ENCODE results near the gene FOXC2.

FOXC2 gene

DNA sequence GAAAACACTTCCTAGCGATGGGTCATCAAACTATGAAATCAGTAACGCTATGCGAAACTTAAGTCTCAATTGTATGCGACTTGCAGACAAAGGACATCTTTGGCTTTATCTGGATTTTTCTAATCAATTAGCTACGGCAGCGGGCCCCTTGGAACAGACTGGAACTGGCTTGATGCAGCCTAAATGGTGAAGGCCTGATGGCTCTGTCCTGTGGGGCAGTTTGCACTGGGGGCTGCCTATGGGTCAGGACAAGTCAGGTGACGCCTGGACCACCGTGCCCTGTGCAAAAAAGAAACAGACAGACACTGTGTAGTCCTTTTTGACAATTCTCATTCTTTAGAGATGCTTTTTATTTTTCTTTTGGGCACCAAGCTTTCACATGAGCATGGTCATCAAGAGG, 33.6 kb upstream of the FOXC2 start:
- DNase-seq (ENCODE audit: low read depth), result no peak
- H3K4me3 ChIP-seq (ENCODE audit: low read depth, low read length), result no peak overlapping the region
- TF ChIP-seq, protein P1, sequence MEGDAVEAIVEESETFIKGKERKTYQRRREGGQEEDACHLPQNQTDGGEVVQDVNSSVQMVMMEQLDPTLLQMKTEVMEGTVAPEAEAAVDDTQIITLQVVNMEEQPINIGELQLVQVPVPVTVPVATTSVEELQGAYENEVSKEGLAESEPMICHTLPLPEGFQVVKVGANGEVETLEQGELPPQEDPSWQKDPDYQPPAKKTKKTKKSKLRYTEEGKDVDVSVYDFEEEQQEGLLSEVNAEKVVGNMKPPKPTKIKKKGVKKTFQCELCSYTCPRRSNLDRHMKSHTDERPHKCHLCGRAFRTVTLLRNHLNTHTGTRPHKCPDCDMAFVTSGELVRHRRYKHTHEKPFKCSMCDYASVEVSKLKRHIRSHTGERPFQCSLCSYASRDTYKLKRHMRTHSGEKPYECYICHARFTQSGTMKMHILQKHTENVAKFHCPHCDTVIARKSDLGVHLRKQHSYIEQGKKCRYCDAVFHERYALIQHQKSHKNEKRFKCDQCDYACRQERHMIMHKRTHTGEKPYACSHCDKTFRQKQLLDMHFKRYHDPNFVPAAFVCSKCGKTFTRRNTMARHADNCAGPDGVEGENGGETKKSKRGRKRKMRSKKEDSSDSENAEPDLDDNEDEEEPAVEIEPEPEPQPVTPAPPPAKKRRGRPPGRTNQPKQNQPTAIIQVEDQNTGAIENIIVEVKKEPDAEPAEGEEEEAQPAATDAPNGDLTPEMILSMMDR (IDR thresholded peaks at IDR 0.05; ENCODE audit: low read depth, low read length, missing control alignments), result no peak

DNA sequence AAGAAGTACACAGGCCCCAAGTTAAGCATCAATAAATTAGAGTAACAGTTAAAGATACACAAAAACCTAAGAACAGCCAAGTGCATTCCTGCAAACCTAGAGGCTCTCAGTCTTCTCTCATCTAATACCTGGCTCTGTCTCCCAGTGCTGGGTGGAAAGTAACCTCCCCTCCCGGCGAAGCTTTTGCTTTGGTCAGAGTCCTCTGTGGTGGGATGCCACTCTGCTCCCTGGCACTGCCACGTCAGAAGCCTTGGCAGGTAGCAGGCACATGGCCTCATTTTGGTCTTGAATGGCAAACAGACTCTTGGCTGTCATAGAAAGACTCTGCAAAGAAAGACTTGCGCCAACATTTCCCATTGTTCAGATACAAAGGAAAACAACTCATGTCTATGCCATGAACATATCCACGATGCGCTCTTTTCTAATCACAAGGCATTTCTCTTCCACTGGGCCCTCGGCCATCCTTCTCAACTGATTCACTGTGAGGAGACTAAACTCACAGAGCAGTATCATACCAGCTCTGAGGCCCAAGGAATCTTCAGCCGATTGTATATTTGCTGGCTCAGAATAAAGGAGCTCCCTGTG, 32.8 kb upstream of the FOXC2 start:
- TF ChIP-seq, protein P1 (IDR thresholded peaks at IDR 0.05; ENCODE audit: low read depth, low read length, missing control alignments), result no peak
- DNase-seq (ENCODE audit: low read depth), result no peak
- H3K4me3 ChIP-seq (ENCODE audit: low read depth, low read length), result no peak overlapping the region

DNA sequence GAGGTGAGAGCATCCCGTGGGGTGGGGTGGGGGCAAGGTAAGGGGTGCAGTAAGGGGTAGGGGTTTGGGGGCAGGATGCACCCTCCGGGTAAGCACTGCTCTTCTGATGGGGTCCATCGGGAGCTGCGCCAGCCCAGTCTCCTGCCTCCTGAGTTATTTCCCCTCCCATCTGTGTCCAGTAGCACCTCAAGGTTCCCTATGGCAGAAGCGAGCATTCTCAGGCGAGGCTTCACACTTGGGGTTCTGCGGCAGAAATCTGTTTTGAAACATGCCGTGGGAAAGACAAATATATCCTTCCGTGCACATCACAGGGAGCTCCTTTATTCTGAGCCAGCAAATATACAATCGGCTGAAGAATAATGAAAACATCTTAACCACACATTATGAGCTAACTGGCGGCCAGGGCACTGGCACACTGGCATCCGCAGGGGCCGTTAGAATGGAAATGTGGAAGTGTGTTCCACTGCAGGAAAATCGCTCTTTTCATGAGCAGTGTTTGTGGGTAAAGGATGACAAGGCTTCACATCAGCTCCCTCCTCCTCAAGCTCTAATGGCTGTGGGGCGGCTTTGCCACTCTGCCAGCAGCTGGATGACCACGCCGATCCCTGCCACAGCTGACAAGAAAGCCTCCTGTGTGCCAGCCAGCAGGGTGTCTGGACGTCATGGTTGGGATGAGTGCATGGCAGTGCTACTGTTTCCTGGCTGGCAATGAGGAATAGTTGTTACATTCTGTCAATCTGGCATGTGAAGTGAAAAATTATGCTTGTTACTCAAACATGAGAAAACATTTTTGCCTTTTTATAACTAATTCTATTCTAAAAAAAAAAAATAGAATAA, 31.6 kb upstream of the FOXC2 start:
- no peak overlapping the region for H3K4me3 ChIP-seq (ENCODE audit: low read depth, low read length)
- DNase-seq (ENCODE audit: low read depth), result no peak
- TF ChIP-seq, protein P1 (IDR thresholded peaks at IDR 0.05; ENCODE audit: low read depth, low read length, missing control alignments), result no peak

DNA sequence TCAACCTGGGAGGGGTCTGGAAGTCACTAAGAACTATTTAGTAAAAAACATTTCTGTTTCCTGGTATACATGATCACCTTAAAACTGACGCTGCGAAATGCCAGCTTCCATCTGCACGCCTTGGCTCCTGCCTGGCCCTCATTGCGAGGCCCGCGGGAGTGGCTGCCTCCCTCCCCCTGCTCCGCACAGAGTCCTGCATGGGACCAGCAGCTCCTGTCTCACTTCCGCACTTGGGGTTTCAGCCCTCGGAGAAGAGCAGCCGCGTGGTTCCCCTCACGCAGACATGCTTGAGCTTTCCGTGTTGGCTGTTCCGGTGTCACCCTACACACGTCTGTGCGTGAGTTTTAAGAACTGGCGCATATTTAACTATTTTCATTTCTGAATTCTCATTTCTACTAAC, 30.0 kb upstream of the FOXC2 start:
- TF ChIP-seq, protein P1 (IDR thresholded peaks at IDR 0.05; ENCODE audit: low read depth, low read length, missing control alignments), result no peak
- no peak overlapping the region for H3K4me3 ChIP-seq (ENCODE audit: low read depth, low read length)
- no peak for DNase-seq (ENCODE audit: low read depth)

DNA sequence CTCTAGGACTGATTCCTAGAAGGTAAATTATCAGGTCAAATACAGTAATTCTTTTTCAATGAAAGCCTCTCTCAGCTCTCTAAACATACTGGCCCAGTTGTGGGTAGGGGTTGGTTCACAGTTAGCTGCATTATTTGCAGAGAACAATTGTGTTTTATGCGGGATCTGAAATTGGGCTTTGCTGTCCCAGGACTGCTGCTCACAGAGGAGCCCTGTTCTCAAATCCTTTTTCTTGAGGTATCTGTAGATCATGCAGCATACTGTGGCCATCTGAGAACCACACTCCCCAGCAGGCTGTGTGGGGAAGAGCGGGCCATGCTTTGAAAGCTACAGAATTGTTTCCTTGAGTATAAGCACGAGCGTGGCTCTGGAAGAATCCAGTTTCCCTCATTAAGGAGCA, 29.1 kb upstream of the FOXC2 start:
- DNase-seq (ENCODE audit: low read depth), result no peak
- TF ChIP-seq, protein P1 (IDR thresholded peaks at IDR 0.05; ENCODE audit: low read depth, low read length, missing control alignments), result no peak
- no peak overlapping the region for H3K4me3 ChIP-seq (ENCODE audit: low read depth, low read length)

DNA sequence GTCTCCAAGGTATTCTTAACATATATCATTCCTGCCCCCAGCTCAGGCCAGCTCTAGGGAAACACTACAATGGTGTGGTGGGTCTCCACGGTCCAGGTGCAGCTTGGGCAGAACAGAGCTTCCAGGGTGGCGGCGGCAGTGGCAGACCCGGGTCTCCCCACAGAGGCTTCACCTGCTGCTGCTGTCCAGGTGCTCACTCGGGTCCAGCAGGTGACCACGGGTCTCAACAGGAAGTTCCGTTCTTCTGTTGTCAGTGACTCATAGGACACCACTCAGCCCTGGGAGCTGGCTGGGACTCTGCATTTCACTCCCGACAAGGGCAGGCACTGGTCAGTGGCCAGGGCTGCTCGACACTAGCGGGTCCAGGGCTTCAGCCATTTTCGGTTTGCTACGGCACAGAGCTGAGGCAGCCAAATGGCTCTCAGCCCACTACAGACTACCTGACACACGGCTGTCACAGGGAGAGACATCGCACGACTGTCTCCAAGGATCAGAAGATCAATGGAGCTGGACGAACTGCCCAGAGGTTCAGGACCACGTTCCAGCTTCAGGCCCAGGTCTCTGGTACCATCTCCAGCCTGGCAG, 28.3 kb upstream of the FOXC2 start:
- TF ChIP-seq, protein P1 (IDR thresholded peaks at IDR 0.05; ENCODE audit: low read depth, low read length, missing control alignments), result no peak

More for the DNA sequence above, 28.3 kb upstream of the FOXC2 start:
- DNase-seq (ENCODE audit: low read depth), result no peak
- no peak overlapping the region for H3K4me3 ChIP-seq (ENCODE audit: low read depth, low read length)
